Thymus (tissue), 11 donors: Measurements from ENCODE around the gene FHIT. TPM values are rescaled to one million over a fixed set of nuclear protein-coding genes. Genes with fewer than 3 reads are reported as not detected.
"Not testable (repeated sequence)": the region's sequence is repeated elsewhere in the genome, so short reads cannot be mapped to it uniquely, and the experiment has no call there.

Source experiments
- DNase-seq, 9 donors: peaks; one replicate each; pipeline ENCODE4 v3.0.0-alpha.2; 2013; ENCODE audit warnings: low spot score in 9 of 9, low read depth in 6 of 9, missing footprints in 1 of 9
- H3K27ac ChIP-seq, 2 donors: one replicate each; pipeline ENCODE4 v1.5.1; 2013; ENCODE audit warnings: control low read depth in 1 of 2, low read depth in 1 of 2, low read length in 1 of 2, mild to moderate bottlenecking in 1 of 2, moderate library complexity in 1 of 2
- H3K27me3 ChIP-seq, 2 donors: one replicate each; pipeline ENCODE4 v1.5.1; 2013; ENCODE audit warnings: low read length in 1 of 2; ENCODE audit not compliant: control insufficient read depth in 2 of 2, insufficient read depth in 1 of 2
- H3K36me3 ChIP-seq, 2 donors: one replicate each; pipeline ENCODE4 v1.5.1; 2013; ENCODE audit warnings: low read length in 1 of 2, mild to moderate bottlenecking in 1 of 2, moderate library complexity in 1 of 2; ENCODE audit not compliant: control insufficient read depth in 2 of 2, insufficient read depth in 2 of 2
- H3K4me1 ChIP-seq, 2 donors: one replicate each; pipeline ENCODE4 v1.5.1; 2013; ENCODE audit warnings: low read length in 2 of 2; ENCODE audit not compliant: control insufficient read depth in 2 of 2, insufficient read depth in 2 of 2
- H3K4me3 ChIP-seq, 2 donors: one replicate each; pipeline ENCODE4 v1.5.1; 2013; ENCODE audit warnings: low read length in 2 of 2, control low read depth in 1 of 2, mild to moderate bottlenecking in 1 of 2
- H3K9me3 ChIP-seq, 2 donors: one replicate each; pipeline ENCODE4 v1.5.1; 2013; ENCODE audit warnings: low read length in 1 of 2, mild to moderate bottlenecking in 1 of 2; ENCODE audit not compliant: control insufficient read depth in 2 of 2, insufficient read depth in 1 of 2
- WGBS: extraction: QIAGEN DNeasy Blood & Tissue Kit; methylation state at CpG from one replicate; pipeline ENCODE4 v1.1.7; 2013; 5-methylcytosine and 5-hydroxymethylcytosine counted together
- polyA plus RNA-seq: library from polyadenylated mRNA; stranded (reverse); fragments of 200-250 nt; gene quantifications from one replicate; pipeline ENCODE4 v1.2.3, GENCODE V29; 2013
- total RNA-seq: library from RNA; stranded (reverse); fragments of 120-200 nt; gene quantifications from one replicate; pipeline ENCODE4 v1.2.4, GENCODE V29; 2013
- donor health status: healthy.

The FHIT gene
- total and polyA plus RNA-seq, 2 donors = 9.2 to 13.2 TPM

DNA sequence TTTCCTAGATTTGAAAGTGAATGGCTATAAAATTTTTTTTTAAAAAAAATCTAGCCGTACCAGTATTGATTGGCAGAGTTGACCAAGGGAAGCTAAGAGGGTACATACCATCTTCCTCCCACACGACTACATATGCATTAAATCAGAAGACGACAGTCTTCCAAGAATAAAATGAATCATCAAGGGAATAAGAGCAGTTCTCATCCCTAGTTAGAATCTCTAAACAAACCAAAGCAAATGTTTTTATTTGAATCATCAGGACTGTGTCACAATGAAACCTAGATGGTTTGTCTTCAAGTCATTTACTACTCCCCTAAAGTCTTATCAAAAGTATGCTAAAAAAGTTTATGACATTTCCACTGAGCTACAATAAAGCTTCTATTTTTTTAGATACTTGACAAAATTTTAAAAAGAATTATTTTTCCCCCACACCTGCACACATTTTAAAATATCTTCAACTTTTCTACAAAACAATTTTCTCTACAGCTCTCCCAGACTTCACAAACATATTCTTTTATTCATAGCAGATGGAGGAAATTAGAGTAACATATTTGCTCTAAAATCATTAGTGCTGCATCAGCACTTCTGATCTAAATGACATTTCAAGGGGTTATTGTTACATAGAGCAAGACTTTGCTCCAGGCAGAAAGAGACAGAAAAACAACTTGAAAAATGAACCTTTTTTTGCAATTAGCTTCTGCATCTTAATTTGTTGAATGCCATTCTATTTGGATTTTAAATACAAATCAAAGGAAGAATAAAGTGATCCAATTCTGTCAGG is 547.1 kb downstream of the FHIT start:
- Histone ChIP-seq H3K4me1 (no peaks in the 10 kb centered on the region), H3K36me3 (no peaks in the 10 kb centered on the region), H3K4me3 (no peak overlapping the region), H3K9me3 (no peaks in the 10 kb centered on the region), H3K27ac (no peak overlapping the region), H3K27me3 (no peaks in the 10 kb centered on the region)
- WGBS = 98% methylated on average over 3 of the region's 3 CpGs
- no peak for DNase-seq

DNA sequence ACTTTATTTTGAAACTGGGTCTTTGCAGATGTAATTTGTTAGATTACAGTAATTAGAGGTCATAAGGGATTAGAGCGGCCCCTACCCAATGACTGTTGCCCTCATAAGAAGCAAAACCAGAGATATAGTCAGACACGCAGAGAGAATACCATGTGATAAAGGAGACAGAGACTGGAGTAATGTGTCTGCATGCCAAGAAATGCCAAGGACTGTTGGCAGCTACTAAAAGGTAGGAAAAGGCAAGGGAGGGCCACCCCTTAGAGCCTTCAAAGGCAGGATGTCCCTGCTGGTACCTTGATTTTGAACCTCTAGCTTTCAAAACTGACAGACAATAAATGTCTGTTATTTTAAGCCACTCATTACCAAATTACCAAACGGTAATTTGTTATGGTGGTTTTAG is 548.2 kb downstream of the FHIT start:
- no peak for DNase-seq
- H3K27me3 ChIP-seq = no peaks in the 10 kb centered on the region
- no peaks in the 10 kb centered on the region for H3K36me3 ChIP-seq
- H3K4me1 ChIP-seq = no peaks in the 10 kb centered on the region
- no peaks in the 10 kb centered on the region for H3K9me3 ChIP-seq
- H3K27ac ChIP-seq = no peak overlapping the region
- H3K4me3 ChIP-seq = no peak overlapping the region
- 98% methylated on average over 3 of the region's 3 CpGs for WGBS

DNA sequence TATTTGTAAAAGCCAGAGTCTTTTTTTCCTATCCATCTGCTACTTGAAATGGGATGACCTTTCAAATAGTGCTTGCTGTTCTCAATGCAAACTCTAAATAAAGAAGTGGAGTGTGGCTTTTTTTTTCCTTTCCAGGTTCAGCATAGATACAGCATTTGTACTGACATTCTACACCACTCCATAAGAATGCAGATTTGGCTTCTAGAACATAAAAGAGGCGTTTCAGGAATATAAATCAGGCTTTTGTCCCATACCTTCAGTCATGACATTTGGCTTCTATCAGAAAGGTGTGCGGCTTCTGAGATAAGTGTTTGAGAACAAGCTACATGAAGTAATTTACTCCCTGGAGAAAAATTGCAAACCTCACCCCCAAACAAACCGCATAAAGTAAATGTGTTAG is 553.1 kb downstream of the FHIT start:
- H3K27ac ChIP-seq = no peak overlapping the region
- H3K36me3 ChIP-seq = no peaks in the 10 kb centered on the region
- WGBS = 94% methylated on average over 3 of the region's 3 CpGs
- no peak overlapping the region for H3K4me3 ChIP-seq
- no peak for DNase-seq
- H3K9me3 ChIP-seq = no peaks in the 10 kb centered on the region
- no peaks in the 10 kb centered on the region for H3K27me3 ChIP-seq
- H3K4me1 ChIP-seq = no peaks in the 10 kb centered on the region

DNA sequence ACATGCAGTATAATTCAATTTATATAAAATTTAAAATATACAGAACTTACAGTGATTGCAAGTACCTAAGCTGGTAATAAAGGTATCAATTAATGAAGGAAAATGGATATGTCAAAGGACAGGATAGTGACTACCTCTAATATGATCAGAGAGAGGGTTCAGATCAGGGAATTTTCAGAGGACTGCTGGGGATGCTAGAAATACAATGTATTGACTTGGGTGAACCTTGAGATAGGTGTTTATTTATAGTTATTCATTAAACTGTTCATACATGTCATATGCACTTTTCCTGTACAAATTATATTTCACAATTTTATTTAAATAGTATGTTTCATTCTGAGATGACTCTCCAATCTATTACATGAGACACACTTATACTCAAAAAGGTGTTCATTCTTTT is 554.1 kb downstream of the FHIT start:
- Histone ChIP-seq H3K9me3 (no peaks in the 10 kb centered on the region), H3K4me3 (no peak overlapping the region), H3K27ac (no peak overlapping the region), H3K4me1 (no peaks in the 10 kb centered on the region), H3K36me3 (no peaks in the 10 kb centered on the region), H3K27me3 (no peaks in the 10 kb centered on the region)
- no peak for DNase-seq

DNA sequence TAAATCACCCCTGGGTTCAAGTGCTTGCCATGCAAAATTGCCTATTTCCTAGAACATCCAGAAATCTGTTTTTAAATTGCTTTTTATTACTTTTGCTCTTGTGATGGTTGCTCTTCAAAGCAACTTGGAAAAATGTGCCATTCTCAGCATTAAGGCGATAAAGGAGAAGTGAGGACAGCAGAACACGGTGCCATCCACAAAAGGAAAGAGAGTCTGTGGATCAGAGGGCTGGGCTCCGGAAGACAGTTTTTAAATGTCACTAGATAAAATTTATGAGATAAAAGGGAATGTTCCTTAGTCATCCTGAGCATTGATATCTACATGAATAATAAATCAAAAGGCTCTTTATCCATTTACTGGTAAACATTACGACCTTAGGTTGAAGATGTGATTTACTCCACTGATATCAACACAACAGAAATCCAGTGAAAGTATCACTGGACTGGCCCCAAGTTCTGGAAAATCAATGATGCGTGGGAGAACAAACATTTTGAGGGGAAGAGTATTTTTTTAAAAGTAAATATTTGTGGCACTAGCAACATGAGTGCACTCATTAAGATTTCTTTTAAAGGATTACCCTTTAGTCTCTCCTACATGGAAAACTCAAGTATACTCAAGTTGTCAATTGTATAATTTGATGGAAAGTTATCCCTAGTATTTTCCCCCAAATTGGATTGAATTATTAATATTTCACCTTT is 554.7 kb downstream of the FHIT start:
- H3K36me3 ChIP-seq = no peaks in the 10 kb centered on the region
- no peaks in the 10 kb centered on the region for H3K27me3 ChIP-seq
- no peak for DNase-seq
- no peak overlapping the region for H3K4me3 ChIP-seq
- H3K9me3 ChIP-seq = no peaks in the 10 kb centered on the region
- no peaks in the 10 kb centered on the region for H3K4me1 ChIP-seq
- no peak overlapping the region for H3K27ac ChIP-seq
- WGBS = 94% methylated on average over 5 of the region's 5 CpGs

DNA sequence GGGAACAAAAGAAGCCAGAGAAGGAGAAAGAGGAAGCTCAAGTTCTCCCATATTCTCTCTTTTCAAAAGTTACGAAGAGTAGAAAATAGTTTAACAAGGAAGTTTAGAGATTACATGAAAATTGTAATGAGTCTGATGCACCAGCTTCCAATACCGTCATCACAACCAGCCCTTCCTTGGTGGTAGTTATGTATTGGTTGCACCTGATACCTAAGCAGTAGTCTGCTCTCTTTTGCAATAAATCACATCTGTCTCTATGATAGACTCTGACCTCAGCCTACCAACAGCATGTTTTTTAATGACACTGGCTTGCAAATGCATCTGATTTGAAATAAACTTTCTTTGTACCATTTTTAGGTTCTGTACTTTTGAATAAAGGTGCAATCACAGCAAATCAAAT is 575.8 kb downstream of the FHIT start:
- 97% methylated on average over 2 of the region's 2 CpGs for WGBS
- no peaks in the 10 kb centered on the region for H3K4me1 ChIP-seq
- DNase-seq = no peak
- H3K27me3 ChIP-seq = no peaks in the 10 kb centered on the region
- H3K36me3 ChIP-seq = no peaks in the 10 kb centered on the region
- H3K9me3 ChIP-seq = no peaks in the 10 kb centered on the region
- no peak overlapping the region for H3K27ac ChIP-seq
- H3K4me3 ChIP-seq = no peak overlapping the region

DNA sequence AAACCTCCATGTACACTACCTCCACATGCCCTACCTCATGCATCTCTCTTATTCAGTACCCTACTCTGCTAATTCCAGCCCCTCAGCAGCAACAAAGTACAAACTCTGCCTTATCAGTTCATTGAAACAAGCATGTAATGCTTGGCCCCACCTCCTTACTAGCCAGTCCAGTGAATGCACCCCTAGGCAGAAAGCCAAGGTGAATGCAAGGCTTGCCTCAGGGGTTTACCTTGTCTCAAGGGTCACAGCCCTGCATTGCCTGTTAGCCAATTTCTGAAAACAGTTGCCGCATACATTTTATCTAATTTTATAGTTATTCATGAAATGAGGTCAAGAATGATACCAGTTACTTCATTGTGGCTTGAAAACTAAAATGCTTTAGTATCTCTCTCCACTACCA is 576.4 kb downstream of the FHIT start:
- WGBS = 99% methylated on average over 1 of the region's 1 CpG
- Histone ChIP-seq H3K4me1 (no peaks in the 10 kb centered on the region), H3K36me3 (no peaks in the 10 kb centered on the region), H3K27me3 (no peaks in the 10 kb centered on the region), H3K9me3 (no peaks in the 10 kb centered on the region), H3K4me3 (no peak overlapping the region), H3K27ac (no peak overlapping the region)
- no peak for DNase-seq

DNA sequence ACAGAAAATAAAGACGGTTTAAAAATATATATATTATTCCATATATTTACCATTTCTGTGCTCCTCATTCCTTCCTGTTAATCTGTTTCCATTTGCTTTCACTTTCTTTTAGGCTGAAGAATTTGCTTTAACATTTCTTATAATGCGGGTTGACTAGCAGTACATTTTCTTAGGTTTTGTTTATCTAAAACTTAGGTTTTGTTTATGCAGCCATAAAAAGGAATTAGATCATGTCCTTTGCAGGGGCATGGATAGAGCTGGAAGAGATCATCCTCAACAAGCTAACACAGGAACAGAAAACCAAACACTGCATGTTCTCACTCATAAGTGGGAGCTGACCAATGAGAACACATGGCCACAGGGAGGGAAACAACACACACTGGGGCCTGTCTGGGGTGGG is 578.1 kb downstream of the FHIT start:
- WGBS = 49% methylated on average over 2 of the region's 2 CpGs
- H3K4me3 ChIP-seq = no peak overlapping the region
- H3K9me3 ChIP-seq = no peaks in the 10 kb centered on the region
- no peaks in the 10 kb centered on the region for H3K27me3 ChIP-seq
- no peak overlapping the region for H3K27ac ChIP-seq
- H3K36me3 ChIP-seq = no peaks in the 10 kb centered on the region
- no peak for DNase-seq
- H3K4me1 ChIP-seq = no peaks in the 10 kb centered on the region

DNA sequence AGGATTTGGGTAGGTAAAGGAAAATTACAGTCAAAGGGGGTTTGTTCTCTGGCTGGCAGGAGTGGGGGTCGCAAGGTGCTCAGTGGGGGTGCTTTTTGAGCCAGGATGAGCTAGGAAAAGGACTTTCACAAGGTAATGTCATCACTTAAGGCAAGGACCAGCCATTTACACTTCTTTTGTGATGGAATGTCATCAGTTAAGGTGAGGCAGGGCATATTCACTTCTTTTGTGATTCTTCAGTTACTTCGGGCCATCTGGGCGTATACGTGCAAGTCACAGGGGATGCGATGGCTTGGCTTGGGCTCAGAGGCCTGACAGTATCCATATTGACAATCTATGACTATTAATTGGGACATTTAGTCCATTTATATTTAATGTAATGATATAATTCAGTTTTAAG is 578.9 kb downstream of the FHIT start:
- H3K9me3 ChIP-seq, DNase-seq, H3K27ac ChIP-seq, H3K4me3 ChIP-seq, H3K4me1 ChIP-seq, H3K36me3 ChIP-seq, H3K27me3 ChIP-seq: not testable (repeated sequence)
- 95% methylated on average over 5 of the region's 5 CpGs for WGBS
